ENCODE data around the gene PIMREG.

Gene PIMREG

DNA sequence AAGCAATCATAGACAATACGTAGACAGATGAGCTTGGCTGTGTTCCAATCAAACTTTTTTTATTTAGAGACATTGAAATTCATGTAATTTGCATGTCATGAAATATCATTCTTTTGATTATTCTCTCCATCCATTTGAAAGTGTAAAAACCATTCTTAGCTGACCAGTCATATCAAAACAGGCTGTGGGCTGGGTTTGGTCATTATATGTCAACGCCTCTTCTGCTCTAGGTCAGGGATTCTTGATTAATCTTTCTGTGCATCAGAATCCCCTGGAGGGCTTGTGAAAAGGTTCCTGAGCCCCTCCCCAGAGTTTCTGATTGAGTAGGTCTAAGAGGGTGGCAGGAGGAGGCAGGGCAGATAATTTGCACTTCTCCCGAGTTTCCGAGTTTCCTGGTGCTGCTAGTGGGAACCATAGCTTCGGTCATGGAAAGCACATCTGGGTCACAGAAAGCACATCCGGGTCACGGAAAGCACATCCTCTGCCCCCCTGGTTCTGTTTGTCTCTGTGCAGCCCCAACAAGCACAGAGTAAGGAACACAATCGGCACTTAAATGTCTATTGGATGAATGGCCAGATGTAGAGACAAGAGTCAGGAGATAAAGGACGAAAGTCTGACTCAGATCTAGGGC is 16.4 kb downstream of the PIMREG start:
- H3K36me3 ChIP-seq (ENCODE audit: insufficient read depth) = no peaks in the 10 kb centered on the region
- no peaks in the 10 kb centered on the region for H3K4me1 ChIP-seq (ENCODE audit: low read depth, poor library complexity, severe bottlenecking)
- H3K27ac ChIP-seq = no peak overlapping the region
- TF ChIP-seq CTCF (conservative IDR thresholded peaks at IDR 0.05; ENCODE audit: low read depth, low read length) = no peak
- no peaks in the 10 kb centered on the region for H4K20me1 ChIP-seq (ENCODE audit: insufficient read depth)
- H3K27me3 ChIP-seq (ENCODE audit: insufficient read depth, low read depth) = no peaks in the 10 kb centered on the region
- no peak overlapping the region for H3K9ac ChIP-seq
- no peak overlapping the region for H3K4me3 ChIP-seq (IDR thresholded peaks at IDR 0.05; ENCODE audit: insufficient read depth, low read depth, low read length)
- H3K79me2 ChIP-seq (ENCODE audit: insufficient read depth, low read depth) = no peaks in the 10 kb centered on the region
- H3K4me2 ChIP-seq = no peak overlapping the region
- H2AFZ ChIP-seq (ENCODE audit: low read depth) = no peak overlapping the region

- H2AFZ ChIP-seq (ENCODE audit: low read depth) = no peak overlapping the region
- no peaks in the 10 kb centered on the region for H3K79me2 ChIP-seq (ENCODE audit: insufficient read depth, low read depth)
- TF ChIP-seq CTCF (conservative IDR thresholded peaks at IDR 0.05; ENCODE audit: low read depth, low read length) = no peak
- no peak overlapping the region for H3K4me3 ChIP-seq (IDR thresholded peaks at IDR 0.05; ENCODE audit: insufficient read depth, low read depth, low read length)
- H3K27ac ChIP-seq = no peak overlapping the region
- H3K27me3 ChIP-seq (ENCODE audit: insufficient read depth, low read depth) = no peaks in the 10 kb centered on the region
- no peak overlapping the region for H3K4me2 ChIP-seq
- no peak overlapping the region for H3K9ac ChIP-seq
- no peaks in the 10 kb centered on the region for H3K36me3 ChIP-seq (ENCODE audit: insufficient read depth)
- H4K20me1 ChIP-seq (ENCODE audit: insufficient read depth) = no peaks in the 10 kb centered on the region
- H3K4me1 ChIP-seq (ENCODE audit: low read depth, poor library complexity, severe bottlenecking) = no peaks in the 10 kb centered on the region
Observed at GRCh38 chr17:6461246-6461645, 17.0 kb downstream of the PIMREG start.

- Histone ChIP-seq H3K27ac (no peak overlapping the region), H3K36me3 (ENCODE audit: insufficient read depth) (no peaks in the 10 kb centered on the region), H3K27me3 (ENCODE audit: insufficient read depth, low read depth) (no peaks in the 10 kb centered on the region), H3K9ac (no peak overlapping the region), H3K79me2 (ENCODE audit: insufficient read depth, low read depth) (no peaks in the 10 kb centered on the region), H3K4me3 (IDR thresholded peaks at IDR 0.05; ENCODE audit: insufficient read depth, low read depth, low read length) (no peak overlapping the region), H3K4me2 (no peak overlapping the region), H4K20me1 (ENCODE audit: insufficient read depth) (no peaks in the 10 kb centered on the region), H3K4me1 (ENCODE audit: low read depth, poor library complexity, severe bottlenecking) (no peaks in the 10 kb centered on the region), H2AFZ (ENCODE audit: low read depth) (no peak overlapping the region)
- no peak for TF ChIP-seq CTCF (conservative IDR thresholded peaks at IDR 0.05; ENCODE audit: low read depth, low read length)
Observed at GRCh38 chr17:6461792-6462524, 17.7 kb downstream of the PIMREG start.

GRCh38 chr17:6462692-6463091 is 18.4 kb downstream of the PIMREG start:
- Histone ChIP-seq H2AFZ (ENCODE audit: low read depth) (no peak overlapping the region), H3K9ac (no peak overlapping the region), H3K79me2 (ENCODE audit: insufficient read depth, low read depth) (no peaks in the 10 kb centered on the region), H3K27ac (no peak overlapping the region), H3K27me3 (ENCODE audit: insufficient read depth, low read depth) (no peaks in the 10 kb centered on the region), H3K4me3 (IDR thresholded peaks at IDR 0.05; ENCODE audit: insufficient read depth, low read depth, low read length) (no peak overlapping the region), H3K36me3 (ENCODE audit: insufficient read depth) (no peaks in the 10 kb centered on the region), H3K4me2 (no peak overlapping the region), H3K4me1 (ENCODE audit: low read depth, poor library complexity, severe bottlenecking) (no peaks in the 10 kb centered on the region), H4K20me1 (ENCODE audit: insufficient read depth) (no peaks in the 10 kb centered on the region)
- TF ChIP-seq CTCF (conservative IDR thresholded peaks at IDR 0.05; ENCODE audit: low read depth, low read length) = no peak
